CD4-positive, alpha-beta T cell (primary cell): ENCODE data around the gene HS6ST3. TPM values are rescaled to one million over a fixed set of nuclear protein-coding genes. Genes with fewer than 3 reads are reported as not detected.
"Not testable (repeated sequence)": the region's sequence is repeated elsewhere in the genome, so short reads cannot be mapped to it uniquely, and the experiment has no call there.

Experiments used
- ATAC-seq: fragments of 200-7000 bp; cut with Tn5 transposase; one replicate; pipeline ENCODE4 v1.10.0; 2022; ENCODE audit warnings: mild to moderate bottlenecking; ENCODE audit not compliant: poor library complexity
- CTCF ChIA-PET: fragments of 350-600 bp; sonication (Branson Sonifier 250); formaldehyde crosslinking; loops from one replicate; lab custom pipeline; 2021; ENCODE audit warnings: antibody characterized with exemption, inconsistent platforms; lab: Charles Lee
- POLR2A ChIA-PET: fragments of 350-600 bp; sonication (Branson Sonifier 250); formaldehyde crosslinking; loops from one replicate; lab custom pipeline; 2021; ENCODE audit warnings: antibody characterized with exemption, inconsistent platforms; lab: Charles Lee
- DNase-seq, 14 experiments: peaks; one replicate each; pipeline ENCODE4 v3.0.0-alpha.2; 2013 to 2020; ENCODE audit warnings: mixed read lengths in 2 of 14
- H3K27ac ChIP-seq, 2 donors: one replicate each; pipeline versions ENCODE4 v1.5.1 to v1.7.0; 2013; ENCODE audit warnings: low read length in 2 of 2, low read depth in 1 of 2, mild to moderate bottlenecking in 1 of 2
- H3K27me3 ChIP-seq, 2 experiments: 1 replicate in 1 of 2; 2 replicates in 1 of 2; pipeline versions ENCODE4 v1.6.1 to v1.7.0; 2013; ENCODE audit warnings: low read length in 2 of 2, control low read depth in 1 of 2, mild to moderate bottlenecking in 1 of 2, moderate library complexity in 1 of 2; ENCODE audit not compliant: insufficient read depth in 2 of 2, control insufficient read depth in 1 of 2
- H3K36me3 ChIP-seq: one replicate; pipeline ENCODE4 v1.6.1; 2013; ENCODE audit warnings: low read length, control low read depth; ENCODE audit not compliant: insufficient read depth
- H3K4me1 ChIP-seq: one replicate; pipeline ENCODE4 v1.6.1; 2013; ENCODE audit warnings: low read length, control low read depth; ENCODE audit not compliant: insufficient read depth
- H3K4me3 ChIP-seq: one replicate; pipeline ENCODE4 v1.5.1; 2013; ENCODE audit warnings: mild to moderate bottlenecking, low read length, moderate library complexity
- H3K9me3 ChIP-seq, 2 experiments: 1 replicate in 1 of 2; 2 replicates in 1 of 2; pipeline versions ENCODE4 v1.6.1 to v1.7.0; 2013; ENCODE audit warnings: low read length in 2 of 2, mild to moderate bottlenecking in 2 of 2, control low read depth in 1 of 2, moderate library complexity in 1 of 2; ENCODE audit not compliant: control insufficient read depth in 1 of 2, insufficient read depth in 1 of 2
- H3K27ac Mint-ChIP-seq: one replicate; pipeline ENCODE4 v1.8.0; 2020; ENCODE audit warnings: mixed read lengths
- H3K27me3 Mint-ChIP-seq: one replicate; pipeline ENCODE4 v1.8.0; 2021; ENCODE audit warnings: mixed read lengths
- H3K36me3 Mint-ChIP-seq: one replicate; pipeline ENCODE4 v1.8.0; 2021; ENCODE audit warnings: low read depth, mixed read lengths
- H3K4me1 Mint-ChIP-seq: one replicate; pipeline ENCODE4 v1.8.0; 2021; ENCODE audit warnings: low read depth, mixed read lengths
- H3K4me3 Mint-ChIP-seq: one replicate; pipeline ENCODE4 v1.8.0; 2020; ENCODE audit warnings: mild to moderate bottlenecking, mixed read lengths
- H3K9me3 Mint-ChIP-seq: one replicate; pipeline ENCODE4 v1.8.0; 2020; ENCODE audit warnings: mixed read lengths
- CTCF ChIP-seq: fragments of 200-600 bp; IDR thresholded peaks from one replicate; pipeline ENCODE4 v1.8.0; 2022; ENCODE audit warnings: antibody characterized with exemption, mild to moderate bottlenecking
- intact Hi-C, 2 experiments: fragments of 100-400 bp; cut with DNase I in 1 of 2; cut with micrococcal nuclease in 1 of 2; formaldehyde crosslinking; loops; one replicate each; pipeline versions ENCODE4 v1.15.1 to v1.9.0; 2023 to 2025; cut with DNase I, micrococcal nuclease
- total RNA-seq, 174 experiments: library from RNA in 2 of 174; stranded (reverse) in 2 of 174; gene quantifications; one replicate each; pipeline ENCODE4 v1.2.3 and lab custom pipeline; 2021 to 2026

HS6ST3 gene
- total RNA-seq, 2 experiments from 2014 or later = not detected

DNA sequence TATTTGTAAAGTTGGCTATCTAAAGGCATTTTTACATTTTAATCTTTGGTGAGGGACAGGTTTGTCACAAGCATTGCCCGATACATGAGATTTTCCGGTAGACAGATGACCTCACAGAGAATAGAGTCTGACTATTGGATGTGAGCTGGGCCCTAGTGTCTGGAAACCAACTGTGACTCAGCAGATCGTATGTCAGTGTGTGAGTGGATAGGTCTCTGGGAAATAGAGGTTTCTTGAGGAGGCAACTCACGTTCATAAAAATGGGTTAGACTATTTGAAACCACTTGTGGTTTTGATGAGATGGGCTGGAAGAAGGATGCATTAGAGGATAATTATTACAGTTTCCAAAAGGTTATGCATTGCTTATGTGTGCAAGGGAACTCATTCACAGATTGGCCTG lies 19.2 kb downstream of the HS6ST3 start:
- H3K4me1 ChIP-seq = no peaks in the 10 kb centered on the region
- H3K27ac Mint-ChIP-seq = no peak overlapping the region
- no peaks in the 10 kb centered on the region for H3K36me3 Mint-ChIP-seq
- no peaks in the 10 kb centered on the region for H3K36me3 ChIP-seq
- H3K27me3 Mint-ChIP-seq = peaks cover 5% of the 10 kb centered on the region
- no peaks in the 10 kb centered on the region for H3K27me3 ChIP-seq
- ATAC-seq = no peak
- no peak overlapping the region for H3K4me3 Mint-ChIP-seq
- CTCF ChIA-PET = no interaction called here
- H3K4me3 ChIP-seq = no peak overlapping the region
- H3K9me3 ChIP-seq = no peaks in the 10 kb centered on the region
- no peaks in the 10 kb centered on the region for H3K4me1 Mint-ChIP-seq
- peaks cover 20% of the 10 kb centered on the region for H3K9me3 Mint-ChIP-seq
- no peak for DNase-seq
- POLR2A ChIA-PET = no interaction called here
- intact Hi-C loops = no loop called here
- no peak for TF ChIP-seq CTCF
- no peak overlapping the region for H3K27ac ChIP-seq

DNA sequence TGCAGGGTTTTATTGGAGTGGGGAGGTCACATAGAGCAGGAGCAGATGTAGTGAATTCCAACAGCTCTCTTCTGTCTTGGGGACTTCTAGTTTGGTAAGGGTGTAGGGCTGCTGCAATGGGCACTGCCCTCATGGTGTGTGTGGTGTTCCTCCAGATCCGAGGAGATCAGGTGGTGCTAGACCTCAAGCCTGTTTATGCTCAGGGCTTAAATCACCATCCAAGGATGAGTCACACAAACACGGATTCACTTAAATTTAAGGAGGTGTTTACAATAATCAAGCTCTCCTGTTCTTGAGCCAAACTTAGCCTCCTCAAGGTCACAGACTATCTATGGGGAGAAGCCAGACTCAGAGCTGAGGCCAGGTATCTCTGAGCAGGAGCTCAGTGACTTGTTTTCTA lies 23.0 kb downstream of the HS6ST3 start:
- Mint-ChIP-seq H3K9me3 (peaks cover 2% of the 10 kb centered on the region), H3K4me3 (no peak overlapping the region), H3K27ac (no peak overlapping the region), H3K36me3 (no peaks in the 10 kb centered on the region), H3K27me3 (no peaks in the 10 kb centered on the region), H3K4me1 (no peaks in the 10 kb centered on the region)
- ATAC-seq (no peak), DNase-seq (no peak)
- intact Hi-C loops = no loop called here
- TF ChIP-seq CTCF = no peak
- no peaks in the 10 kb centered on the region for H3K4me1 ChIP-seq
- no peak overlapping the region for H3K4me3 ChIP-seq
- H3K36me3 ChIP-seq = no peaks in the 10 kb centered on the region
- H3K27ac ChIP-seq = no peak overlapping the region
- H3K27me3 ChIP-seq = no peaks in the 10 kb centered on the region
- POLR2A ChIA-PET = no interaction called here
- H3K9me3 ChIP-seq = no peaks in the 10 kb centered on the region
- CTCF ChIA-PET = no interaction called here

GRCh38 chr13:96115368-96115767 lies 25.5 kb downstream of the HS6ST3 start:
- H3K4me1 Mint-ChIP-seq, H3K36me3 Mint-ChIP-seq, DNase-seq, CTCF ChIA-PET, H3K27ac Mint-ChIP-seq, ATAC-seq, H3K9me3 Mint-ChIP-seq, H3K4me3 Mint-ChIP-seq, H3K27ac ChIP-seq, H3K4me3 ChIP-seq, H3K9me3 ChIP-seq, H3K27me3 Mint-ChIP-seq, POLR2A ChIA-PET, intact Hi-C loops, H3K36me3 ChIP-seq, H3K27me3 ChIP-seq, H3K4me1 ChIP-seq: not testable (repeated sequence)

GRCh38 chr13:96119921-96120320 lies 30.0 kb downstream of the HS6ST3 start:
- Mint-ChIP-seq H3K9me3 (no peaks in the 10 kb centered on the region), H3K4me3 (no peak overlapping the region), H3K36me3 (no peaks in the 10 kb centered on the region), H3K4me1 (no peaks in the 10 kb centered on the region), H3K27ac (no peak overlapping the region), H3K27me3 (no peaks in the 10 kb centered on the region)
- no peak overlapping the region for H3K4me3 ChIP-seq
- no peaks in the 10 kb centered on the region for H3K27me3 ChIP-seq
- POLR2A ChIA-PET = no interaction called here
- no peaks in the 10 kb centered on the region for H3K4me1 ChIP-seq
- CTCF ChIA-PET = no interaction called here
- intact Hi-C loops = no loop called here
- H3K9me3 ChIP-seq = no peaks in the 10 kb centered on the region
- DNase-seq = no peak
- ATAC-seq = no peak
- no peak overlapping the region for H3K27ac ChIP-seq
- TF ChIP-seq CTCF = no peak
- no peaks in the 10 kb centered on the region for H3K36me3 ChIP-seq
